K562 (cell line): ENCODE data around the gene TTC19. TPM values are rescaled to one million over a fixed set of nuclear protein-coding genes. Genes with fewer than 3 reads are reported as not detected.

Experiments used
- FOXA3 ChIP-seq, 2 experiments: fragments of 450-650 bp in 1 of 2; sonication (generic) in 1 of 2; formaldehyde crosslinking; IDR thresholded peaks in 1 of 2; conservative IDR thresholded peaks in 1 of 2; 2 replicates each; pipeline versions ENCODE4 v1.4.0 to v1.8.0; 2020 to 2022; ENCODE audit warnings: mild to moderate bottlenecking in 2 of 2, missing genetic modification reagents in 1 of 2
- FOXP1 ChIP-seq: sonication (generic); formaldehyde crosslinking; IDR thresholded peaks from 2 replicates; pipeline ENCODE4 v1.8.0; 2022; ENCODE audit warnings: mild to moderate bottlenecking, missing genetic modification reagents
- NFRKB ChIP-seq: fragments of 450-650 bp; IDR thresholded peaks from 2 replicates; pipeline ENCODE4 v1.6.1; 2016; ENCODE audit warnings: low read depth
- TBL1XR1 ChIP-seq, 2 experiments: IDR thresholded peaks; 2 replicates each; pipeline ENCODE4 v1.6.1; 2012; ENCODE audit warnings: improper control_type of control experiment in 2 of 2, low read length in 2 of 2, mild to moderate bottlenecking in 1 of 2
- ZNF561 ChIP-seq: fragments of 450-650 bp; formaldehyde crosslinking; conservative IDR thresholded peaks from 2 replicates; pipeline ENCODE4 v1.4.0; 2020; ENCODE audit warnings: mild to moderate bottlenecking, moderate library complexity
- polyA plus RNA-seq, 8 experiments: library from polyadenylated mRNA; depleted of rRNA in 4 of 8; stranded (reverse) in 5 of 8; unstranded in 3 of 8; fragments of >200 nt; fragmentation: Nextera tagmentation in 2 of 8; fragmentation: Illumina TruSeq in 1 of 8; extraction: Ambion mirVana in 2 of 8; extraction: Trizol in 1 of 8; gene quantifications; 2 replicates each; pipeline versions ENCODE4 v1.2.1 to v1.2.3, GENCODE V29; 2011 to 2014; ENCODE audit warnings: inconsistent platforms in 1 of 8, missing spikeins in 1 of 8
- total RNA-seq, 7 experiments: library from RNA; depleted of rRNA in 6 of 7; stranded (reverse); fragments of >200 nt in 6 of 7; fragmentation: Illumina TruSeq in 2 of 7; extraction: Trizol in 2 of 7; gene quantifications; 2 replicates each; pipeline versions ENCODE4 v1.2.1 to v1.2.3, GENCODE V29; 2011 to 2021; ENCODE audit warnings: low replicate concordance in 1 of 7
- TF ChIP-seq, protein P1 (sequence below): fragments of 250-450 bp; sonication (Bioruptor Pico); IDR thresholded peaks from 2 replicates; pipeline ENCODE4 v1.5.0; 2021; ENCODE audit warnings: mild to moderate bottlenecking, moderate library complexity
- TF ChIP-seq, protein P2 (sequence below): fragments of 450-650 bp; formaldehyde crosslinking; IDR thresholded peaks from 2 replicates; pipeline ENCODE4 v1.4.0; 2020; ENCODE audit warnings: mild to moderate bottlenecking

TTC19 gene
- total and polyA plus RNA-seq, 9 of the 15 experiments (the other 6 are each of a cell fraction or from before 2014, with no cell fraction given) = 8.1 to 60.8 (median 25.3) TPM

DNA sequence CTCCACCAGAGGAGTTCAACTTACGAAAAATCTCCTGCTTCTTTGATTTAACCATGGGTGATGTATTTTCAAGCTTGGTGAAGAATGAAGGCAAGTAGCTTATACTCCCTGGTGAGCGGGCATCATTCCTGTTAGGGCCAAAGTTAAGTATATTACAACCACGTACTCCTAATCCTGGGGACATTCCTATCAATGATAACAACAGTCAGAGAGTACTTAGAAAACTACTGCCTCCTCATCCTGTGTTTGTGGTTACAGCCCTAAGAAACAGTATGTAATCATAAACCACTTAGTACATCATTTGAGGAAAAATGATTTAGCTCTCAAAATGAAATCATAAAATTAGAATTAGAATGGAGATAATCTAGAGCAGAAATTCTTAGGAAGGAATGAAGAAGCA is 47.3 kb downstream of the TTC19 start (continued):
- no peak for TF ChIP-seq FOXA3 (CRISPR knock-in tag; conservative IDR thresholded peaks at IDR 0.05 in 1 of 2, IDR thresholded peaks at IDR 0.05 in 1 of 2)
- TF ChIP-seq ZNF561 (CRISPR knock-in tag) = no peak
- TF ChIP-seq NFRKB = no peak
- TF ChIP-seq, protein P1, sequence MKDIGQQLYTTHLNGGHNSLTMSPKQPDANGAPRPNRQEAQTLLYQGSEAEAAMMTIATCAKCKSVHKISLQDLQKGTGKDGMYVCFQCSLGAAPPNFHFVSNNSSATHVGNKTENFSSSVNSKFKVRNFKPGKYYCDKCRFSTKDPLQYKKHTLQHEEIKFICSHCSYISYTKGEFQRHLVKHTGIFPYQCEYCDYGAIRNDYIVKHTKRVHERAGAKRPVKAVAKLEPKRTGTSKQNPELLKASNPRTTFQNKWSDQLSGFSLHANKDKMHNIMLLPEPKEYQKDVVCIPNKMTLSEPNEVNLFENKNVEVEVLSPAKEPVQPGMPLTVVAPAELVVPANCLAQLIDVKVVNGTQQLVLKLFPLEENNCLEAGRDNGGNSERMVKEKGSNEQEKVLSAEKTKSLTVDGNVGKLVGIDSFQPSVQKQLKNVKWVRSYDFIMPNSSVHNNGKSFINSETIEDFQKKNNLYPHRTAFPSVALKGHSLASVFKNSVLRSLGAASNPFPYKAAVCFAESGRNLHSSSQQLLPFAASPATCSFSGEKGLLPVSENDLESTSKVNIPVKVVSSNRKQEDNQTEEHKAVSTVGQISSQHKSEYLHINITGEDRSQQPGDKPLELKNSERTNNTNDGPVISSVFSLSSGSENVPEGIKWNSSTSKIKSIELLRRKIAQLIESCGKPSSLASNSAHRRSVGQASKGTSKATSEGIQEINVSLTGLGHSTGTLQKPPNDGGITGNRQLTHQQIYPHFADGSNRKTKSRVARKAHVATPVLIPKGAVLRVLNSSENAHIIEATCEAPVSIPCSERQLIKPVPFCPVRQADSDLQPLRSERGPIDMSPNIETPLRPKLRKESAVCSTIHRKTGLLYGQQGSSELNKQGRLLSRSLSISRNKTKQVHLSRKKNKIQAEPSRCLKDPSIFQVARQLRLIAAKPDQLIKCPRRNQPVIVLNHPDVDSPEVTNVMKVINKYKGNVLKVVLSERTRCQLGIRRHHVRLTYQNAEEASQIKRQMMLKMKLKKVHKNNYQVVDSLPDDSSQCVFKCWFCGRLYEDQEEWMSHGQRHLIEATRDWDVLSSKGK = no peak
- no peak for TF ChIP-seq TBL1XR1 (IDR thresholded peaks at IDR 0.05; ENCODE audit: low read length in 2 of 2)
- TF ChIP-seq, protein P2, sequence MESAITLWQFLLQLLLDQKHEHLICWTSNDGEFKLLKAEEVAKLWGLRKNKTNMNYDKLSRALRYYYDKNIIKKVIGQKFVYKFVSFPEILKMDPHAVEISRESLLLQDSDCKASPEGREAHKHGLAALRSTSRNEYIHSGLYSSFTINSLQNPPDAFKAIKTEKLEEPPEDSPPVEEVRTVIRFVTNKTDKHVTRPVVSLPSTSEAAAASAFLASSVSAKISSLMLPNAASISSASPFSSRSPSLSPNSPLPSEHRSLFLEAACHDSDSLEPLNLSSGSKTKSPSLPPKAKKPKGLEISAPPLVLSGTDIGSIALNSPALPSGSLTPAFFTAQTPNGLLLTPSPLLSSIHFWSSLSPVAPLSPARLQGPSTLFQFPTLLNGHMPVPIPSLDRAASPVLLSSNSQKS (CRISPR knock-in tag) = no peak
- TF ChIP-seq FOXP1 (CRISPR knock-in tag) = no peak
